NT2/D1 (cell line): ENCODE measurements around the gene AHSP.

Source experiments
- SUZ12 ChIP-seq: IDR thresholded peaks from 2 replicates; pipeline ENCODE4 v1.6.1; 2011; ENCODE audit not compliant: insufficient read length, insufficient read depth; ENCODE audit errors: extremely low read depth
- YY1 ChIP-seq: IDR thresholded peaks from 2 replicates; pipeline ENCODE4 v1.6.1; 2011; ENCODE audit not compliant: insufficient read length, insufficient read depth
- ZNF274 ChIP-seq: IDR thresholded peaks from 2 replicates; pipeline ENCODE4 v1.6.1; 2011; ENCODE audit warnings: mild to moderate bottlenecking, low read depth, low read length

- no peak for TF ChIP-seq ZNF274
- no peak for TF ChIP-seq YY1
- TF ChIP-seq SUZ12: no peak
Measured at GRCh38 chr16:31491778-31492418, 35.8 kb upstream of the AHSP start.
